K562 (cell line): Measurements from ENCODE around the gene ZNF219. TPM values are rescaled to one million over a fixed set of nuclear protein-coding genes. Genes with fewer than 3 reads are reported as not detected.

Experiments
- FOXM1 ChIP-seq, 2 experiments: fragments of 450-650 bp in 1 of 2; sonication (generic) in 1 of 2; formaldehyde crosslinking in 1 of 2; IDR thresholded peaks; 2 replicates each; pipeline versions ENCODE4 v1.6.1 to v1.9.0; 2017 to 2022; ENCODE audit warnings: low read depth in 2 of 2, mild to moderate bottlenecking in 2 of 2, missing genetic modification reagents in 1 of 2, moderate library complexity in 1 of 2
- JUND ChIP-seq, 2 experiments: IDR thresholded peaks; 2 replicates in 1 of 2; 3 replicates in 1 of 2; pipeline ENCODE4 v1.6.1; 2011; ENCODE audit warnings: borderline replicate concordance in 2 of 2, low read depth in 2 of 2, low read length in 2 of 2, improper control_type of control experiment in 1 of 2, missing biosample characterization in 1 of 2, missing genetic modification characterization in 1 of 2, missing genetic modification reagents in 1 of 2
- MEF2A ChIP-seq: IDR thresholded peaks from 2 replicates; pipeline ENCODE4 v1.6.1; 2011; ENCODE audit warnings: low read depth, mild to moderate bottlenecking, low read length, moderate library complexity; ENCODE audit not compliant: control insufficient read depth
- NCOA6 ChIP-seq: fragments of 450-650 bp; IDR thresholded peaks from 2 replicates; pipeline ENCODE4 v1.6.1; 2017; ENCODE audit warnings: mild to moderate bottlenecking
- NEUROD1 ChIP-seq: fragments of 150-350 bp; IDR thresholded peaks from 2 replicates; pipeline ENCODE4 v1.6.1; 2014; ENCODE audit warnings: borderline replicate concordance, low read length, low read depth; ENCODE audit not compliant: partially characterized antibody
- PTBP1 ChIP-seq: fragments of 200-400 bp; formaldehyde crosslinking; IDR thresholded peaks from 2 replicates; pipeline ENCODE4 v1.6.1; 2017; ENCODE audit warnings: low read depth, low read length
- RUNX1 ChIP-seq: sonication (generic); IDR thresholded peaks from 2 replicates; pipeline ENCODE4 v1.6.1; 2016; ENCODE audit warnings: antibody characterized with exemption, low read depth
- SAFB ChIP-seq: fragments of 200-400 bp; formaldehyde crosslinking; IDR thresholded peaks from 2 replicates; pipeline ENCODE4 v1.6.1; 2017; ENCODE audit warnings: low read depth, low read length, borderline replicate concordance
- SAP30 ChIP-seq: fragments of 200-600 bp; sonication (generic); IDR thresholded peaks from 2 replicates; pipeline ENCODE4 v1.6.1; 2012; ENCODE audit warnings: borderline replicate concordance, low read depth, mild to moderate bottlenecking, moderate library complexity, low read length, control low read depth, inconsistent platforms; ENCODE audit not compliant: insufficient read depth, poor library complexity, severe bottlenecking
- TARDBP ChIP-seq: fragments of 450-650 bp; IDR thresholded peaks from 2 replicates; pipeline ENCODE4 v1.6.1; 2016
- ZNF121 ChIP-seq: sonication (generic); formaldehyde crosslinking; conservative IDR thresholded peaks from 2 replicates; pipeline ENCODE4 v1.8.0; 2022; ENCODE audit warnings: missing genetic modification reagents
- ZNF175 ChIP-seq: fragments of 200-800 bp; sonication (Bioruptor generic); IDR thresholded peaks from 2 replicates; pipeline ENCODE4 v1.6.1; 2016; ENCODE audit warnings: low read depth, mild to moderate bottlenecking, missing genetic modification characterization, missing compliant biosample characterization
- ZNF3 ChIP-seq: fragments of 250-450 bp; sonication (Bioruptor Pico); IDR thresholded peaks from 2 replicates; pipeline ENCODE4 v1.5.0; 2021; ENCODE audit warnings: mild to moderate bottlenecking, moderate library complexity
- ZNF41 ChIP-seq: fragments of 250-450 bp; sonication (Bioruptor Pico); conservative IDR thresholded peaks from 2 replicates; pipeline ENCODE4 v1.4.0; 2020; ENCODE audit warnings: mild to moderate bottlenecking
- ZNF77 ChIP-seq: fragments of 250-450 bp; sonication (Bioruptor Pico); IDR thresholded peaks from 2 replicates; pipeline ENCODE4 v1.5.0; 2020
- polyA plus RNA-seq, 8 experiments: library from polyadenylated mRNA; depleted of rRNA in 4 of 8; stranded (reverse) in 5 of 8; unstranded in 3 of 8; fragments of >200 nt; fragmentation: Nextera tagmentation in 2 of 8; fragmentation: Illumina TruSeq in 1 of 8; extraction: Ambion mirVana in 2 of 8; extraction: Trizol in 1 of 8; gene quantifications; 2 replicates each; pipeline versions ENCODE4 v1.2.1 to v1.2.3, GENCODE V29; 2011 to 2014; ENCODE audit warnings: inconsistent platforms in 1 of 8, missing spikeins in 1 of 8
- total RNA-seq, 7 experiments: library from RNA; depleted of rRNA in 6 of 7; stranded (reverse); fragments of >200 nt in 6 of 7; fragmentation: Illumina TruSeq in 2 of 7; extraction: Trizol in 2 of 7; gene quantifications; 2 replicates each; pipeline versions ENCODE4 v1.2.1 to v1.2.3, GENCODE V29; 2011 to 2021; ENCODE audit warnings: low replicate concordance in 1 of 7
- TF ChIP-seq, protein P1 (sequence below): fragments of 250-450 bp; sonication (Bioruptor Pico); IDR thresholded peaks from 2 replicates; pipeline ENCODE4 v1.6.1; 2021; ENCODE audit warnings: mild to moderate bottlenecking
- TF ChIP-seq, protein P2 (sequence below): sonication (generic); formaldehyde crosslinking; IDR thresholded peaks from 2 replicates; pipeline ENCODE4 v1.8.1; 2023; ENCODE audit warnings: mild to moderate bottlenecking, missing genetic modification reagents
- TF ChIP-seq, protein P3 (sequence below), 2 experiments: fragments of 450-650 bp; conservative IDR thresholded peaks; 2 replicates each; pipeline ENCODE4 v1.6.1; 2017; ENCODE audit warnings: mild to moderate bottlenecking in 2 of 2, moderate library complexity in 2 of 2
- TF ChIP-seq, protein P4 (sequence below), 2 experiments: fragments of 450-650 bp; IDR thresholded peaks; 2 replicates each; pipeline ENCODE4 v1.6.1; 2018; ENCODE audit warnings: mild to moderate bottlenecking in 2 of 2, low read depth in 1 of 2; ENCODE audit not compliant: partially characterized antibody in 2 of 2

Gene ZNF219
- total and polyA plus RNA-seq, 9 of the 15 experiments (the other 6 are each of a cell fraction or from before 2014, with no cell fraction given) = 0.29 to 10.6 (median 2.8) TPM

DNA sequence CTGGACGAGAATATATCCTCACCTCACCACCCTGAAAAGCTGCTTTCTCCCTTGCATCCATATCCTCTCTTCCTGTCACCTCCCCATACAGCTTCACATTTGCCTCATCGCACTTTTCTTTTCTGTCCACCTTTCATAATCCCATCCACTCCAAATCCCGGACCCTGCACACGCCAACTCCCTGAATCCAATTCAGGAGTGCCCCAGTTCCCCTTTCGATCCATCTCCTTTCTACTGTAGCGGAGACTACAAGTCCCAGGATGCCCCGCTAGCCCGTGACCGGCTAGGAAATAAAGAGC, 4.9 kb upstream of the ZNF219 start (continued):
- no peak for TF ChIP-seq JUND (IDR thresholded peaks at IDR 0.05; ENCODE audit: borderline replicate concordance, low read depth, low read length)
- TF ChIP-seq JUND (tag; IDR thresholded peaks at IDR 0.05; ENCODE audit: borderline replicate concordance, low read depth, low read length) = no peak
- TF ChIP-seq RUNX1 = no peak
- no peak for TF ChIP-seq FOXM1 (IDR thresholded peaks at IDR 0.05; ENCODE audit: low read depth)
- TF ChIP-seq FOXM1 (CRISPR knock-in tag; IDR thresholded peaks at IDR 0.05; ENCODE audit: low read depth) = no peak
- TF ChIP-seq SAP30 = no peak
- 0 out of 2 replicates have a peak, but pooled peaks have one; percentile 12 for TF ChIP-seq ZNF175
- TF ChIP-seq MEF2A = no peak
- TF ChIP-seq ZNF121 (CRISPR knock-in tag) = no peak
- no peak for TF ChIP-seq ZNF3 (CRISPR knock-in tag)
- TF ChIP-seq, protein P1, sequence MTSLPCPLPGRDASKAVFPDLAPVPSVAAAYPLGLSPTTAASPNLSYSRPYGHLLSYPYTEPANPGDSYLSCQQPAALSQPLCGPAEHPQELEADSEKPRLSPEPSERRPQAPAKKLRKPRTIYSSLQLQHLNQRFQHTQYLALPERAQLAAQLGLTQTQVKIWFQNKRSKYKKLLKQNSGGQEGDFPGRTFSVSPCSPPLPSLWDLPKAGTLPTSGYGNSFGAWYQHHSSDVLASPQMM (CRISPR knock-in tag) = no peak
- TF ChIP-seq, protein P2, sequence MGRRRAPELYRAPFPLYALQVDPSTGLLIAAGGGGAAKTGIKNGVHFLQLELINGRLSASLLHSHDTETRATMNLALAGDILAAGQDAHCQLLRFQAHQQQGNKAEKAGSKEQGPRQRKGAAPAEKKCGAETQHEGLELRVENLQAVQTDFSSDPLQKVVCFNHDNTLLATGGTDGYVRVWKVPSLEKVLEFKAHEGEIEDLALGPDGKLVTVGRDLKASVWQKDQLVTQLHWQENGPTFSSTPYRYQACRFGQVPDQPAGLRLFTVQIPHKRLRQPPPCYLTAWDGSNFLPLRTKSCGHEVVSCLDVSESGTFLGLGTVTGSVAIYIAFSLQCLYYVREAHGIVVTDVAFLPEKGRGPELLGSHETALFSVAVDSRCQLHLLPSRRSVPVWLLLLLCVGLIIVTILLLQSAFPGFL (CRISPR knock-in tag) = no peak
- TF ChIP-seq PTBP1 = no peak
- TF ChIP-seq NEUROD1 = no peak
- no peak for TF ChIP-seq ZNF77 (CRISPR knock-in tag)
- no peak for TF ChIP-seq NCOA6
- no peak for TF ChIP-seq TARDBP
- TF ChIP-seq ZNF41 (CRISPR knock-in tag) = no peak
- TF ChIP-seq SAFB = no peak
- TF ChIP-seq, protein P3, sequence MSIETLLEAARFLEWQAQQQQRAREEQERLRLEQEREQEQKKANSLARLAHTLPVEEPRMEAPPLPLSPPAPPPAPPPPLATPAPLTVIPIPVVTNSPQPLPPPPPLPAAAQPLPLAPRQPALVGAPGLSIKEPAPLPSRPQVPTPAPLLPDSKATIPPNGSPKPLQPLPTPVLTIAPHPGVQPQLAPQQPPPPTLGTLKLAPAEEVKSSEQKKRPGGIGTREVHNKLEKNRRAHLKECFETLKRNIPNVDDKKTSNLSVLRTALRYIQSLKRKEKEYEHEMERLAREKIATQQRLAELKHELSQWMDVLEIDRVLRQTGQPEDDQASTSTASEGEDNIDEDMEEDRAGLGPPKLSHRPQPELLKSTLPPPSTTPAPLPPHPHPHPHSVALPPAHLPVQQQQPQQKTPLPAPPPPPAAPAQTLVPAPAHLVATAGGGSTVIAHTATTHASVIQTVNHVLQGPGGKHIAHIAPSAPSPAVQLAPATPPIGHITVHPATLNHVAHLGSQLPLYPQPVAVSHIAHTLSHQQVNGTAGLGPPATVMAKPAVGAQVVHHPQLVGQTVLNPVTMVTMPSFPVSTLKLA (conservative IDR thresholded peaks at IDR 0.05) = no peak
- TF ChIP-seq, protein P4, sequence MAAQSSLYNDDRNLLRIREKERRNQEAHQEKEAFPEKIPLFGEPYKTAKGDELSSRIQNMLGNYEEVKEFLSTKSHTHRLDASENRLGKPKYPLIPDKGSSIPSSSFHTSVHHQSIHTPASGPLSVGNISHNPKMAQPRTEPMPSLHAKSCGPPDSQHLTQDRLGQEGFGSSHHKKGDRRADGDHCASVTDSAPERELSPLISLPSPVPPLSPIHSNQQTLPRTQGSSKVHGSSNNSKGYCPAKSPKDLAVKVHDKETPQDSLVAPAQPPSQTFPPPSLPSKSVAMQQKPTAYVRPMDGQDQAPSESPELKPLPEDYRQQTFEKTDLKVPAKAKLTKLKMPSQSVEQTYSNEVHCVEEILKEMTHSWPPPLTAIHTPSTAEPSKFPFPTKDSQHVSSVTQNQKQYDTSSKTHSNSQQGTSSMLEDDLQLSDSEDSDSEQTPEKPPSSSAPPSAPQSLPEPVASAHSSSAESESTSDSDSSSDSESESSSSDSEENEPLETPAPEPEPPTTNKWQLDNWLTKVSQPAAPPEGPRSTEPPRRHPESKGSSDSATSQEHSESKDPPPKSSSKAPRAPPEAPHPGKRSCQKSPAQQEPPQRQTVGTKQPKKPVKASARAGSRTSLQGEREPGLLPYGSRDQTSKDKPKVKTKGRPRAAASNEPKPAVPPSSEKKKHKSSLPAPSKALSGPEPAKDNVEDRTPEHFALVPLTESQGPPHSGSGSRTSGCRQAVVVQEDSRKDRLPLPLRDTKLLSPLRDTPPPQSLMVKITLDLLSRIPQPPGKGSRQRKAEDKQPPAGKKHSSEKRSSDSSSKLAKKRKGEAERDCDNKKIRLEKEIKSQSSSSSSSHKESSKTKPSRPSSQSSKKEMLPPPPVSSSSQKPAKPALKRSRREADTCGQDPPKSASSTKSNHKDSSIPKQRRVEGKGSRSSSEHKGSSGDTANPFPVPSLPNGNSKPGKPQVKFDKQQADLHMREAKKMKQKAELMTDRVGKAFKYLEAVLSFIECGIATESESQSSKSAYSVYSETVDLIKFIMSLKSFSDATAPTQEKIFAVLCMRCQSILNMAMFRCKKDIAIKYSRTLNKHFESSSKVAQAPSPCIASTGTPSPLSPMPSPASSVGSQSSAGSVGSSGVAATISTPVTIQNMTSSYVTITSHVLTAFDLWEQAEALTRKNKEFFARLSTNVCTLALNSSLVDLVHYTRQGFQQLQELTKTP (IDR thresholded peaks at IDR 0.05; ENCODE audit: low read depth in 1 of 2, partially characterized antibody in 2 of 2) = peak in 1 of 2 experiments; percentile 85
